ENCODE data around the gene CHST7. TPM values are rescaled to one million over a fixed set of nuclear protein-coding genes. Genes with fewer than 3 reads are reported as not detected.

CHST7 gene
- total RNA-seq, 1 experiment from 2014 or later: 24.7 TPM

DNA sequence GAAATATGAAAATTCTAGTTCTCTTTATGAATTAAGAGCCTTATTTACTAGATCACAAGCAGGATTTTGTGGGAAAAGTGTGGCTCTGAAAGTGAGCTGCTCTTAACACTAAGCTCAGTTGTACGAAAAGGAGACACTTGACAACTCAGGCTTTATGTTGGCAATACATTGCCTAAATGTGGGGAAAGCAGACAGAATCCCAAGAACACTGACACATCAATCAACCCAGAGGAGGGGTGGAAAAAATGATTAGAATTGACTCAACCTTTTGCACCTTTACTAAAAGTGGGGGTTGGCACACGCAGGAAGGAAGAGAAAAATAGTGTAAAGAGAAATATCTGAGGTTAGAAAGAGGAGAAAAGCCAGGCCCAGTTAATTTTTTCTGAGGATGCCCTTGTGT lies 61.6 kb downstream of the CHST7 start:
- CTCF ChIA-PET: no interaction called here
- no peak overlapping the region for H3K27ac ChIP-seq (ENCODE audit: low read length)
- DNase-seq: no peak
- no peak for ATAC-seq
- no peaks in the 10 kb centered on the region for H3K27me3 ChIP-seq (ENCODE audit: low read length)
- POLR2A ChIA-PET (ENCODE audit: unreplicated experiment): no interaction called here
- no peak overlapping the region for H3K9ac ChIP-seq (ENCODE audit: low read length)
- H3K36me3 ChIP-seq (ENCODE audit: low read depth, low read length): peaks cover 8% of the 10 kb centered on the region
- BruUV-seq (replicated peaks): no TSS peak
- H3K9me3 ChIP-seq (ENCODE audit: low read length): no peaks in the 10 kb centered on the region
- no peak overlapping the region for H3K4me2 ChIP-seq (ENCODE audit: low read length)
- no peaks in the 10 kb centered on the region for H3F3A ChIP-seq (ENCODE audit: low read length, unreplicated experiment)
- no peak overlapping the region for H3K4me3 ChIP-seq (ENCODE audit: low read length)
- TF ChIP-seq EZH2phosphoT487 (IDR thresholded peaks at IDR 0.05; ENCODE audit: borderline replicate concordance, low read length): no peak
- TF ChIP-seq, protein P1, sequence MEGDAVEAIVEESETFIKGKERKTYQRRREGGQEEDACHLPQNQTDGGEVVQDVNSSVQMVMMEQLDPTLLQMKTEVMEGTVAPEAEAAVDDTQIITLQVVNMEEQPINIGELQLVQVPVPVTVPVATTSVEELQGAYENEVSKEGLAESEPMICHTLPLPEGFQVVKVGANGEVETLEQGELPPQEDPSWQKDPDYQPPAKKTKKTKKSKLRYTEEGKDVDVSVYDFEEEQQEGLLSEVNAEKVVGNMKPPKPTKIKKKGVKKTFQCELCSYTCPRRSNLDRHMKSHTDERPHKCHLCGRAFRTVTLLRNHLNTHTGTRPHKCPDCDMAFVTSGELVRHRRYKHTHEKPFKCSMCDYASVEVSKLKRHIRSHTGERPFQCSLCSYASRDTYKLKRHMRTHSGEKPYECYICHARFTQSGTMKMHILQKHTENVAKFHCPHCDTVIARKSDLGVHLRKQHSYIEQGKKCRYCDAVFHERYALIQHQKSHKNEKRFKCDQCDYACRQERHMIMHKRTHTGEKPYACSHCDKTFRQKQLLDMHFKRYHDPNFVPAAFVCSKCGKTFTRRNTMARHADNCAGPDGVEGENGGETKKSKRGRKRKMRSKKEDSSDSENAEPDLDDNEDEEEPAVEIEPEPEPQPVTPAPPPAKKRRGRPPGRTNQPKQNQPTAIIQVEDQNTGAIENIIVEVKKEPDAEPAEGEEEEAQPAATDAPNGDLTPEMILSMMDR (conservative IDR thresholded peaks at IDR 0.05; ENCODE audit: low read depth, low read length): no peak
- TF ChIP-seq EZH2 (IDR thresholded peaks at IDR 0.05; ENCODE audit: low read length, unreplicated experiment): no peak
- no peak overlapping the region for H2AFZ ChIP-seq (ENCODE audit: low read length)
- no peaks in the 10 kb centered on the region for H3K9me2 ChIP-seq (replicated peaks; ENCODE audit: low read length)
- intact Hi-C loops (cut with micrococcal nuclease): no loop called here
- H4K20me1 ChIP-seq (ENCODE audit: low read length): no peaks in the 10 kb centered on the region
- H3K79me2 ChIP-seq (ENCODE audit: low read length): no peaks in the 10 kb centered on the region
- H3K4me1 ChIP-seq (ENCODE audit: insufficient read depth, low read length): no peaks in the 10 kb centered on the region

DNA sequence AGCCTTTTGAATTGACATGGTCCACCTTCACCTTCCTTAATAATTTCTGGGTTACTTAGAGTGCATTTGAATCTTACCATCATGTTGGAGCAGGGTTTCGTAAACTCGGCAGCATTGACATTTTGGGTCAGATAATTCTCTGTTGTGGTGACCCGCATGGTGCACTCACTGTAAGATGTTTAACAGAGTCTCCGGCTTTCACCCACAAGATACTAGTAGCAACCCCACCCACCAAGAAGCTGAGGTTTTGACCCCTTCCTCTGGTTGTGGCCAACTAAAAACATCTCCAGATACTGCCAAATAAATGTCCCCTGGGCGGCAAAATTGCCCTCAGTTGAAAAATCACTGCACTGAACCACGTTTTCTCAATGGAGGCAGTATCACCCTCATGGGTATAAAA lies 62.7 kb downstream of the CHST7 start:
- H3K36me3 ChIP-seq (ENCODE audit: low read depth, low read length): peaks cover 8% of the 10 kb centered on the region
- intact Hi-C loops (cut with micrococcal nuclease): no loop called here
- no peak overlapping the region for H3K4me2 ChIP-seq (ENCODE audit: low read length)
- BruUV-seq (replicated peaks): no TSS peak
- H3K4me1 ChIP-seq (ENCODE audit: insufficient read depth, low read length): no peaks in the 10 kb centered on the region
- no peak overlapping the region for H3K4me3 ChIP-seq (ENCODE audit: low read length)
- H3K9me3 ChIP-seq (ENCODE audit: low read length): no peaks in the 10 kb centered on the region
- DNase-seq (no peak), ATAC-seq (no peak)
- no peak overlapping the region for H3K9ac ChIP-seq (ENCODE audit: low read length)
- no peak overlapping the region for H2AFZ ChIP-seq (ENCODE audit: low read length)
- H3F3A ChIP-seq (ENCODE audit: low read length, unreplicated experiment): no peaks in the 10 kb centered on the region
- CTCF ChIA-PET: no interaction called here
- no peaks in the 10 kb centered on the region for H4K20me1 ChIP-seq (ENCODE audit: low read length)
- H3K27ac ChIP-seq (ENCODE audit: low read length): no peak overlapping the region
- TF ChIP-seq EZH2phosphoT487 (IDR thresholded peaks at IDR 0.05; ENCODE audit: borderline replicate concordance, low read length): no peak
- no peak for TF ChIP-seq EZH2 (IDR thresholded peaks at IDR 0.05; ENCODE audit: low read length, unreplicated experiment)
- TF ChIP-seq, protein P1 (conservative IDR thresholded peaks at IDR 0.05; ENCODE audit: low read depth, low read length): no peak
- H3K9me2 ChIP-seq (replicated peaks; ENCODE audit: low read length): no peaks in the 10 kb centered on the region
- no peaks in the 10 kb centered on the region for H3K79me2 ChIP-seq (ENCODE audit: low read length)
- POLR2A ChIA-PET (ENCODE audit: unreplicated experiment): no interaction called here
- H3K27me3 ChIP-seq (ENCODE audit: low read length): no peaks in the 10 kb centered on the region

GRCh38 chrX:46637938-46638337 lies 64.4 kb downstream of the CHST7 start:
- no peak for DNase-seq

More at GRCh38 chrX:46637938-46638337, 64.4 kb downstream of the CHST7 start:
- H3K9ac ChIP-seq (ENCODE audit: low read length): no peak overlapping the region
- no peaks in the 10 kb centered on the region for H3K9me3 ChIP-seq (ENCODE audit: low read length)
- H3K27ac ChIP-seq (ENCODE audit: low read length): no peak overlapping the region
- no peaks in the 10 kb centered on the region for H3K9me2 ChIP-seq (replicated peaks; ENCODE audit: low read length)
- ChIA-PET CTCF (no interaction called here), POLR2A (ENCODE audit: unreplicated experiment) (interaction anchor here (0.6 kb wide), 1 partner anchor 70 kb away, joined by 4 read pairs; no protein-coding TSS in a partner anchor)
- H2AFZ ChIP-seq (ENCODE audit: low read length): no peak overlapping the region
- H3K36me3 ChIP-seq (ENCODE audit: low read depth, low read length): peaks cover 5% of the 10 kb centered on the region
- H3K27me3 ChIP-seq (ENCODE audit: low read length): no peaks in the 10 kb centered on the region
- BruUV-seq (replicated peaks): no TSS peak
- no peak overlapping the region for H3K4me2 ChIP-seq (ENCODE audit: low read length)
- no peaks in the 10 kb centered on the region for H4K20me1 ChIP-seq (ENCODE audit: low read length)
- H3K4me3 ChIP-seq (ENCODE audit: low read length): no peak overlapping the region
- no peaks in the 10 kb centered on the region for H3F3A ChIP-seq (ENCODE audit: low read length, unreplicated experiment)
- H3K79me2 ChIP-seq (ENCODE audit: low read length): no peaks in the 10 kb centered on the region
- intact Hi-C loops (cut with micrococcal nuclease): no loop called here
- no peaks in the 10 kb centered on the region for H3K4me1 ChIP-seq (ENCODE audit: insufficient read depth, low read length)
- TF ChIP-seq EZH2phosphoT487 (IDR thresholded peaks at IDR 0.05; ENCODE audit: borderline replicate concordance, low read length) (no peak), EZH2 (IDR thresholded peaks at IDR 0.05; ENCODE audit: low read length, unreplicated experiment) (no peak)
- TF ChIP-seq, protein P1 (conservative IDR thresholded peaks at IDR 0.05; ENCODE audit: low read depth, low read length): no peak
- ATAC-seq: no peak; the same call in 1 of the 2 replicates

Measured in PC-3 (cell line).